T-cell (primary cell): Measurements from ENCODE around the gene OGFOD1. TPM values are rescaled to one million over a fixed set of nuclear protein-coding genes. Genes with fewer than 3 reads are reported as not detected.

ENCODE experiments used
- ATAC-seq, 4 experiments: fragments of 200-7000 bp in 3 of 4; fragments of 150-1000 bp in 1 of 4; cut with Tn5 transposase; replicated peaks in 1 of 4; 1 replicate in 3 of 4; 2 replicates in 1 of 4; pipeline ENCODE4 v1.10.0; 2021; ENCODE audit warnings: moderate library complexity in 3 of 4, mild to moderate bottlenecking in 2 of 4, moderate number of reproducible peaks in 1 of 4
- CTCF ChIA-PET, 2 donors: fragments of 300-600 bp; sonication (Branson Sonifier 250); formaldehyde crosslinking; loops; one replicate each; lab custom pipeline; 2022; ENCODE audit warnings: antibody characterized with exemption in 2 of 2; lab: Charles Lee
- POLR2A ChIA-PET, 2 donors: fragments of 300-600 bp; sonication (Branson Sonifier 250); formaldehyde crosslinking; loops; one replicate each; lab custom pipeline; 2022; ENCODE audit warnings: antibody characterized with exemption in 2 of 2; lab: Charles Lee
- DNase-seq, 35 experiments: peaks; one replicate each; pipeline versions ENCODE4 v3.0.0 to v3.0.0-alpha.2; 2013 to 2023
- H3K27ac ChIP-seq: one replicate; pipeline ENCODE4 v1.5.1; 2013; ENCODE audit warnings: low read length
- H3K27me3 ChIP-seq, 2 experiments: replicated peaks in 1 of 2; 1 replicate in 1 of 2; 2 replicates in 1 of 2; pipeline versions ENCODE4 v1.6.1 to v1.7.0; 2013; ENCODE audit warnings: low read length in 1 of 2, mixed read lengths in 1 of 2; ENCODE audit not compliant: control insufficient read depth in 2 of 2, insufficient read depth in 2 of 2; ENCODE audit errors: extremely low read depth in 1 of 2
- H3K36me3 ChIP-seq, 2 donors: 1 replicate in 1 of 2; 2 replicates in 1 of 2; pipeline versions ENCODE4 v1.6.1 to v1.7.0; 2013; ENCODE audit warnings: low read length in 1 of 2; ENCODE audit not compliant: control insufficient read depth in 2 of 2, insufficient read depth in 1 of 2; ENCODE audit errors: extremely low read depth in 1 of 2
- H3K4me1 ChIP-seq, 2 experiments: 1 replicate in 1 of 2; 2 replicates in 1 of 2; pipeline versions ENCODE4 v1.6.1 to v1.7.0; 2013; ENCODE audit warnings: low read length in 2 of 2, mixed read lengths in 1 of 2; ENCODE audit not compliant: insufficient read depth in 2 of 2, control insufficient read depth in 1 of 2; ENCODE audit errors: extremely low read depth in 1 of 2
- H3K4me3 ChIP-seq, 2 donors: 1 replicate in 1 of 2; 2 replicates in 1 of 2; pipeline versions ENCODE4 v1.5.1 to v1.7.0; 2013; ENCODE audit warnings: mild to moderate bottlenecking in 2 of 2, low read length in 1 of 2, moderate library complexity in 1 of 2; ENCODE audit not compliant: control insufficient read depth in 1 of 2; ENCODE audit errors: extremely low read depth in 1 of 2
- H3K9me3 ChIP-seq: 2 replicates; pipeline ENCODE4 v1.7.0; 2013
- H3K27ac Mint-ChIP-seq, 2 donors: one replicate each; pipeline ENCODE4 v1.8.0; 2020 to 2021; ENCODE audit warnings: mild to moderate bottlenecking in 2 of 2, mixed read lengths in 2 of 2
- H3K27me3 Mint-ChIP-seq, 2 donors: one replicate each; pipeline ENCODE4 v1.8.0; 2021 to 2022; ENCODE audit warnings: mixed read lengths in 2 of 2
- H3K36me3 Mint-ChIP-seq: one replicate; pipeline ENCODE4 v1.8.0; 2021; ENCODE audit warnings: mixed read lengths
- H3K4me1 Mint-ChIP-seq, 3 donors: one replicate each; pipeline ENCODE4 v1.8.0; 2020 to 2022; ENCODE audit warnings: mixed read lengths in 3 of 3, mild to moderate bottlenecking in 1 of 3
- H3K4me3 Mint-ChIP-seq, 3 donors: one replicate each; pipeline ENCODE4 v1.8.0; 2020 to 2022; ENCODE audit warnings: mild to moderate bottlenecking in 3 of 3, mixed read lengths in 3 of 3, moderate library complexity in 3 of 3
- H3K9me3 Mint-ChIP-seq, 3 donors: one replicate each; pipeline ENCODE4 v1.8.0; 2020 to 2022; ENCODE audit warnings: mixed read lengths in 3 of 3
- WGBS: methylation state at CpG from one replicate; pipeline ENCODE4 v1.1.5; 2013; ENCODE audit warnings: missing lambda C conversion rate; ENCODE audit not compliant: insufficient coverage; 5-methylcytosine and 5-hydroxymethylcytosine counted together
- total RNA-seq, 35 experiments: library from RNA in 6 of 35; stranded (reverse) in 6 of 35; fragments of 120-200 nt in 1 of 35; gene quantifications; one replicate each; pipeline versions ENCODE4 v1.2.1 to v1.2.4 and lab custom pipeline; 2013 to 2026

OGFOD1 gene
- total RNA-seq = 10 to 100 TPM; 18.1 to 49.9 (median 47.5) TPM
- 46.7 TPM for total RNA-seq (2013)
- 26.0 to 146 (median 58.2) reads per million in 29 experiments for total RNA-seq (lab: John Stamatoyannopoulos, UW)

DNA sequence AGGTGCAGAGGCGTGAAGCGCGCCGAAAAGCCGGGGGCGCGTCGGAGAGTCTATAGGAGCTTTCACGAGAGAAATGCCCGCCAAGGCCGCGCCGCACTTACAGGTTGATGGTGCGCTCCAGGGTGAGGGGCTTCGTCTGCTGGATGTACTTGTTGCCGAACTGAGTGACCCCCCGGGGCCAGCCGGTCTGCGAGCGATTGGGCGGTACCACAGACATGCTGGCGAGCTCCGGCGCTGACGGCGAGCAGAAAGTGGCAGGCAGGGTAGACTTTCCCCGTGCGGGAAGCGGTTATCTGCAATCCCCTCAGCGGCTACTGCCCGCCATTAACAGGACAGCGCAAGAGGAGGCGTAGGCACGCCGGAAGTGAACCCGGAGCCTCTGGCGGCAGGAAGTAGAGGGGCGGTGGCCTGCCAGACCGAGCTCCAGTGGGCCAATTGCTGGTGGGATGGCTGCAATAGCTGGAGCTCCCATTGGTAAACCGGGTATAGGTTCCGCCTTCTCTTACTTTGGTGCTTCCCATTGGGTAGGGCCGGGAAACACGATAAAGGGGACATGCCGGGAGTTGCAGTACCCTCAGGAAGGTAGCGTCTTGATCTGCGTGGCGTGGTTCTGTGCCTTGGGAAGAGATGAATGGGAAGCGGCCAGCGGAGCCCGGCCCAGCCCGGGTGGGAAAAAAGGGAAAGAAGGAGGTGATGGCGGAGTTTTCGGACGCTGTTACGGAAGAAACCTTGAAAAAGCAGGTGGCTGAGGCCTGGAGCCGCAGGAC, at the start of gene OGFOD1, which contains the start of gene NUDT21:
Gene OGFOD1, plus strand, starts transcription at position 569 of the 767 bp plus-strand sequence. Its CDS starts 59 bp downstream, at position 628.
Gene NUDT21, minus strand, starts transcription at position 347 of the 767 bp plus-strand sequence. Its CDS starts 130 bp downstream, at position 217.
- H3K4me1 ChIP-seq = peaks cover 21 to 24% of the 10 kb centered on the region in 2 experiments
- peak within 1 kb of the TSS; percentile 94 to 98 (median 94) for H3K4me3 Mint-ChIP-seq
- DNase-seq = peak; percentile 66 to 96 (median 92)
- peak; percentile 99 for ATAC-seq
- H3K9me3 Mint-ChIP-seq = no peaks in the 10 kb centered on the region
- no peaks in the 10 kb centered on the region for H3K27me3 ChIP-seq
- H3K4me1 Mint-ChIP-seq = peaks cover 59 to 65% (median 61%) of the 10 kb centered on the region in 3 donors
- H3K27me3 Mint-ChIP-seq = no peaks in the 10 kb centered on the region
- H3K27ac ChIP-seq = peak within 1 kb of the TSS; percentile 54
- peaks cover 33% of the 10 kb centered on the region for H3K36me3 Mint-ChIP-seq
- H3K27ac Mint-ChIP-seq = peak within 1 kb of the TSS; percentile 94 to 95
- POLR2A ChIA-PET = interaction anchor here in 1 of 2 donors (0.5 to 1.0 kb wide), 7 partner anchors 9 to 1573 kb away, joined by 3 to 7 read pairs (median 3); partner anchors contain the start of genes CIAPIN1 and COQ9
- peak within 1 kb of the TSS; percentile 87 to 96 for H3K4me3 ChIP-seq
- peaks cover 6 to 30% of the 10 kb centered on the region in 2 donors for H3K36me3 ChIP-seq
- under 1% methylated on average over 56 of the region's 56 CpGs for WGBS
- CTCF ChIA-PET = interaction anchor here in 1 of 2 donors (0.6 to 1.5 kb wide), 6 partner anchors 24 to 538 kb away, joined by 3 to 4 read pairs (median 3); partner anchors contain the start of gene NLRC5
- no peaks in the 10 kb centered on the region for H3K9me3 ChIP-seq

DNA sequence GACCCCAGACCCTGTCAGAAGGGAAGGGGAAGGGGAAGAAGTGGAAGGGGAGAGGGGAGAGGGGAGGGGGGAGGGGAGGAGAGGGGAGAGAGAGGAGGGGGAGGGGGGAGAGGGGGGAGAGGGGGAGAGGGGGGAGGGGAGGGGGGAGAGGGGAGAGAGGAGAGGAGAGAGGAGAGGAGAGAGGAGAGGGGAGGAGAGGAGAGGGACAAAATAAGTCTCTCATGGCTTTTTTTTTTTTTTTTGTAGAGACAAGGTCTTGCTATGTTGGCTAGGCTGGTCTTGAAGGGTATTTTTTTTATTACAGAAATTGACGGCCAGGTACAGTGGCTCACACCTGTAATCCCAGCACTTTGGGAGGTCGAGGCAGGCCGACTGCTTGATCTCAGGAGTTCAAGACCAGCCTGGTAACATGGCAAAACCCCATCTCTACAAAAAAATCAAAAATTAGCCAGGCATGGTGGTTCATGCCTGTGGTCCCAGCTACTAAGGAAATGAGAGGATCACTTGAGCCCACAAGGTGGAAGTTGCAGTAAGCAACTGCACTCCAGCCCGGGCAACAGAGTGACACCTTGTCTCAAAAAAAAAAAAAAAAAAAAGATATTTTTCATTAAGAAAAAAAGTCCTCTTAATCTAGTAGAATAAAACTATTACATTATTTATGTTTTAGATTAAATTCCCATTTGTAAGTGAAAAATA, 45.2 kb upstream of the OGFOD1 start:
- no peak overlapping the region for H3K27ac Mint-ChIP-seq
- no peaks in the 10 kb centered on the region for H3K27me3 ChIP-seq
- H3K4me3 ChIP-seq = no peak overlapping the region
- no peaks in the 10 kb centered on the region for H3K9me3 Mint-ChIP-seq
- H3K27me3 Mint-ChIP-seq = no peaks in the 10 kb centered on the region
- no peak overlapping the region for H3K4me3 Mint-ChIP-seq
- no peak overlapping the region for H3K27ac ChIP-seq
- peaks cover 12 to 56% of the 10 kb centered on the region in 2 donors for H3K36me3 ChIP-seq
- ChIA-PET POLR2A (interaction anchor here in 1 of 2 donors (0.7 kb wide), 1 partner anchor 31 kb away, joined by 4 read pairs; no protein-coding TSS in a partner anchor), CTCF (interaction anchor here (0.7 kb wide), 2 partner anchors 40 to 389 kb away, joined by 3 to 10 read pairs; no protein-coding TSS in a partner anchor)
- no CpG with 5 or more reads among the region's 4 CpGs for WGBS
- H3K4me1 ChIP-seq = no peaks in the 10 kb centered on the region
- DNase-seq = no peak
- no peaks in the 10 kb centered on the region for H3K4me1 Mint-ChIP-seq
- peaks cover 50% of the 10 kb centered on the region for H3K36me3 Mint-ChIP-seq
- H3K9me3 ChIP-seq = no peaks in the 10 kb centered on the region
- no peak for ATAC-seq

DNA sequence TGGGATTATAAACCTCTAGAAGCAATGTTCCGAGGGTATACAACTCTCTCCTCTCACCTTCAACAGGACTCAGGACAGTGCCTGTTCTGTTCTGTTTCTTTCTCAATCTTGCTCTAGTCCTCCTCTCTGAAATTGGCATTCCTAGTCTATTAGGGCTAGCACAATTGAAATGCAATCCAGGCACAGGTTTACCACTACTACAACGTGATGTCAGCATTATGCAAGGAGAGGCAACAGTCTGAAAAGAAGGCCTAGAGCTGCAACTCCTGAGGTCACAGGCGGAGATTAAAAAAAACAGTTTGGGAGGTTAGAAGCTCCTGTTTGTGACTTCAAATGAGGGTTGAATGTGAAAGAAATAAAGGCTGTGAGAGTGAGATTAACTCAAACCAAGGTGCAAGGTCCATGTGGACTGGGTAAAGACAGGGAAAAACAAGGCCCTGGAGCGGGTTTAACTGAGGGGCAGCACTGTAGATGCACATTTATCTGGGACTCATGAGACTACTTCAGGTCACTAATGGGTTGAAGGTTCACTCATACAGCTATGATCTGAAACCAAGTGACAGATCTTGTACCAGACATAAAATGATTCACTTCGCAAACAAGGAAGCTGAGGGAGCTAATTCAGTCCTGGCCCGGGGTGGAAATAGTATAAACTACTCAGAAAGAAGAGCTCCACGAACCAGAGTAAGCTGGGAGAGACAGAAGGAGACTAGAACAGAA, 42.8 kb upstream of the OGFOD1 start:
- Mint-ChIP-seq H3K9me3 (no peaks in the 10 kb centered on the region), H3K4me3 (no peak overlapping the region), H3K4me1 (peaks cover 0 to 2% (median 1%) of the 10 kb centered on the region in 3 donors), H3K27me3 (no peaks in the 10 kb centered on the region), H3K27ac (no peak overlapping the region), H3K36me3 (peaks cover 47% of the 10 kb centered on the region)
- no peak overlapping the region for H3K27ac ChIP-seq
- ATAC-seq (no peak), DNase-seq (no peak)
- H3K27me3 ChIP-seq = no peaks in the 10 kb centered on the region
- H3K9me3 ChIP-seq = no peaks in the 10 kb centered on the region
- ChIA-PET CTCF (no interaction called here), POLR2A (interaction anchor here in 1 of 2 donors (0.6 kb wide), 2 partner anchors 10 to 15 kb away, joined by 3 to 4 read pairs; no protein-coding TSS in a partner anchor)
- 77% methylated on average over 5 of the region's 7 CpGs for WGBS
- H3K4me1 ChIP-seq = no peaks in the 10 kb centered on the region
- no peak overlapping the region for H3K4me3 ChIP-seq
- H3K36me3 ChIP-seq = peaks cover 5 to 47% of the 10 kb centered on the region in 2 donors

GRCh38 chr16:56409195-56409594, 42.2 kb upstream of the OGFOD1 start:
- peak overlapping the region in 1 of 2 donors; percentile 22 for H3K27ac Mint-ChIP-seq
- ATAC-seq (no peak), DNase-seq (no peak)
- Histone ChIP-seq H3K27ac (no peak overlapping the region), H3K4me1 (no peaks in the 10 kb centered on the region), H3K9me3 (no peaks in the 10 kb centered on the region), H3K27me3 (no peaks in the 10 kb centered on the region), H3K36me3 (peaks cover 5 to 45% of the 10 kb centered on the region in 2 donors), H3K4me3 (no peak overlapping the region)
- H3K9me3 Mint-ChIP-seq = no peaks in the 10 kb centered on the region
- ChIA-PET CTCF (no interaction called here), POLR2A (no interaction called here)
- peaks cover 48% of the 10 kb centered on the region for H3K36me3 Mint-ChIP-seq
- WGBS = 100% methylated on average over 2 of the region's 4 CpGs
- H3K27me3 Mint-ChIP-seq = no peaks in the 10 kb centered on the region
- no peak overlapping the region for H3K4me3 Mint-ChIP-seq
- peaks cover 2 to 9% (median 2%) of the 10 kb centered on the region in 3 donors for H3K4me1 Mint-ChIP-seq

GRCh38 chr16:56411123-56411522, 40.2 kb upstream of the OGFOD1 start:
- DNase-seq (no peak), ATAC-seq (no peak)
- Mint-ChIP-seq H3K27me3 (no peaks in the 10 kb centered on the region), H3K36me3 (peaks cover 38% of the 10 kb centered on the region), H3K4me3 (no peak overlapping the region), H3K4me1 (peaks cover 17 to 20% (median 18%) of the 10 kb centered on the region in 3 donors), H3K9me3 (no peaks in the 10 kb centered on the region), H3K27ac (no peak overlapping the region)
- Histone ChIP-seq H3K27ac (no peak overlapping the region), H3K4me1 (no peaks in the 10 kb centered on the region), H3K36me3 (peaks cover 0 to 32% of the 10 kb centered on the region in 2 donors), H3K4me3 (no peak overlapping the region), H3K9me3 (no peaks in the 10 kb centered on the region), H3K27me3 (no peaks in the 10 kb centered on the region)
- WGBS = no CpG with 5 or more reads among the region's 5 CpGs
- ChIA-PET CTCF (no interaction called here), POLR2A (no interaction called here)
